Measurements from ENCODE around the gene SAFB. TPM values are rescaled to one million over a fixed set of nuclear protein-coding genes. Genes with fewer than 3 reads are reported as not detected.

Gene SAFB
- total and polyA plus RNA-seq, 2 of the 4 experiments (the other 2 are of a cell fraction): 18.5 to 41.2 TPM

- Histone ChIP-seq H3K4me2 (ENCODE audit: low read depth, low read length) (no peak overlapping the region), H3K56ac (ENCODE audit: extremely low read depth, insufficient read depth, low read length) (no peak overlapping the region), H3K4me1 (ENCODE audit: control insufficient read depth, insufficient read depth, low read length) (no peaks in the 10 kb centered on the region), H3K9me3 (ENCODE audit: control insufficient read depth, insufficient read depth, low read length) (no peaks in the 10 kb centered on the region), H4K8ac (ENCODE audit: low read depth in 2 of 2, low read length in 2 of 2) (no peak overlapping the region), H3K36me3 (ENCODE audit: control insufficient read depth, insufficient read depth, low read length) (peaks cover 61% of the 10 kb centered on the region), H2BK5ac (ENCODE audit: low read depth, low read length, poor library complexity, severe bottlenecking) (no peak overlapping the region), H4K20me1 (ENCODE audit: insufficient read depth, low read length) (peaks cover 50% of the 10 kb centered on the region), H2AK9ac (replicated peaks; ENCODE audit: low read depth, low read length, poor library complexity) (no peak overlapping the region), H3K4ac (ENCODE audit: low read depth, low read length) (no peak overlapping the region), H2BK120ac (ENCODE audit: low read depth, low read length) (no peak overlapping the region), H2BK15ac (ENCODE audit: low read depth, low read length) (no peak overlapping the region), H3K4me3 (ENCODE audit: insufficient read depth, low read depth, low read length) (no peak overlapping the region), H3K79me1 (ENCODE audit: low read depth in 1 of 2, low read length in 2 of 2) (peaks cover 13 to 54% of the 10 kb centered on the region in 2 experiments), H3K27ac (ENCODE audit: insufficient read depth, low read length) (no peak overlapping the region), H3K27me3 (ENCODE audit: control insufficient read depth, insufficient read depth, low read length) (no peaks in the 10 kb centered on the region), H4K5ac (ENCODE audit: low read depth, low read length) (no peak overlapping the region), H3K9me1 (ENCODE audit: insufficient read depth, low read length) (0 out of 2 replicates have a peak, but pooled peaks cover 4% of the 10 kb centered on the region), H3K9ac (ENCODE audit: low read depth, low read length) (no peak overlapping the region), H2AFZ (replicated peaks; ENCODE audit: low read length, poor library complexity) (no peak overlapping the region), H4K91ac (ENCODE audit: insufficient read depth, low read depth, low read length) (no peak overlapping the region), H2BK20ac (ENCODE audit: low read depth, low read length) (no peak overlapping the region), H3K23ac (ENCODE audit: low read depth, low read length) (no peak overlapping the region), H2AK5ac (ENCODE audit: low read depth, low read length) (no peak overlapping the region), H3K18ac (ENCODE audit: low read depth, low read length) (no peak overlapping the region), H3K14ac (replicated peaks; ENCODE audit: low read depth, low read length) (no peak overlapping the region)
- in situ Hi-C loops (cut with MboI; ENCODE audit: low sequenced_read_pairs) (no loop called here), dilution Hi-C loops (cut with HindIII; ENCODE audit: low sequenced_read_pairs, unreplicated experiment) (no loop called here), intact Hi-C loops (cut with micrococcal nuclease) (no loop called here)
- ChIA-PET CTCF (no interaction called here), POLR2A (ENCODE audit: unreplicated experiment) (no interaction called here)
- TF ChIP-seq POLR2A (IDR thresholded peaks at IDR 0.05; ENCODE audit: low read depth, low read length) (no peak), RCOR1 (IDR thresholded peaks at IDR 0.05; ENCODE audit: insufficient replicate concordance, low read length) (no peak), CEBPB (IDR thresholded peaks at IDR 0.05; ENCODE audit: low read depth, low read length) (no peak), RAD21 (IDR thresholded peaks at IDR 0.05; ENCODE audit: low read length) (no peak), FOS (IDR thresholded peaks at IDR 0.05; ENCODE audit: low read depth, low read length) (no peak), NFE2L2 (IDR thresholded peaks at IDR 0.05; ENCODE audit: low read depth, low read length) (no peak), CHD1 (IDR thresholded peaks at IDR 0.05; ENCODE audit: low read depth, low read length) (no peak), CTCF (conservative IDR thresholded peaks at IDR 0.05; ENCODE audit: low read depth, low read length) (no peak), MAZ (IDR thresholded peaks at IDR 0.05; ENCODE audit: borderline replicate concordance, low read depth, low read length) (no peak), SMC3 (IDR thresholded peaks at IDR 0.05; ENCODE audit: low read depth, low read length) (no peak)
- BruUV-seq (replicated peaks): no TSS peak
- WGBS, 2 experiments (ENCODE audit: extremely low coverage in 2 of 2, insufficient read length in 1 of 2): 94% methylated on average over 17 of the region's 25 CpGs; no CpG with 5 or more reads in 1 of the 2 experiments
- no peak for DNase-seq
- ATAC-seq (ENCODE audit: low read depth): no peak
Observed at GRCh38 chr19:5711713-5712161, 88.9 kb downstream of the SAFB start.
